Activated naive CD4-positive, alpha-beta T cell treated with anti-CD3 and anti-CD28 coated beads, Interleukin-2, amount 50 U/mL, for 16 hours (primary cell): ENCODE measurements around the gene SMIM5.
"Not testable (repeated sequence)": the region's sequence is repeated elsewhere in the genome, so short reads cannot be mapped to it uniquely, and the experiment has no call there.

Experiments
- DNase-seq: peaks from one replicate; pipeline ENCODE4 v3.0.0-alpha.2; 2020

Gene SMIM5

GRCh38 chr17:75626496-75627038 is 6.7 kb upstream of the SMIM5 start:
- DNase-seq, result no peak

DNA sequence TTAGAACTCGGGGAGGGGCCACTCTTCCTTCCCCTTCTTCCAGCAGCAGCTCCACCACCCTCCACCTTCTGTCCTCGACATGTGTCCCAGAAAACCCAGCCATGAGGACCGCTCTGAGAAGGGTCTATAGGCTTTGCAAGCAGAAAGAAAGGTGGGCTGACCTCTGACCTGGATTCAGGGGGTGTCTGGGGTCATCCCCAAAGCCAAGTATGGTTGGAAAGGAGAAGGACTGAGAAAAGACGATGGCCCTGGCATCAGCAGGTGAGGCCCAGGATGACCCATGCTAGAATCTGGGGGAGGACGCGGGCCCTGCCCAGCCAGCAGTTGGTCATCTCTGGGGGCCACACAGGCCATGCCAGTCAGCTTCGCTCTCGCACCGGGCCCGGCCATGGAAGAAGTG is 6.1 kb upstream of the SMIM5 start:
- no peak for DNase-seq

DNA sequence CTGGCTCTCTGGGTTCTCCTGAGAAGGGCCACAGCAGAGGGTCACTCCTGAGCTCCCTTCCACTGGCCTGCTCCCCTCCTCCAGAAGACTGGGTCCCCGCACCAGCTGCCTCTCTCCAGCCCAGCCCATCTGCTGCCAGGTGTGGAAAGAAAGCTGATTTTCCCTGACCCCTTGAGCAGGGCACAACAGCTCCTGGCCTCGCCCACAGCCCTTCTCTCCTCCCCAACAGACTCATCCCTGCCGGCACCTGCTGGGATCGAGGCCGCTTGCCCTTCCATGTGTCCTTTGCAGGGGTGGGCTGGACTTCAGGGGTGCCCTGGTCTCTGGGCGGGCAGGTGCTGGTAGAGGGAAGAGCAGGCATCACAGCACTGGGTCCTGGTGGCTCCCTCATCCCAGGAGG is 4.8 kb upstream of the SMIM5 start:
- DNase-seq, result no peak

GRCh38 chr17:75629157-75629556 is 4.1 kb upstream of the SMIM5 start:
- no peak for DNase-seq

GRCh38 chr17:75630071-75630917 is 2.9 kb upstream of the SMIM5 start:
- DNase-seq, result no peak

DNA sequence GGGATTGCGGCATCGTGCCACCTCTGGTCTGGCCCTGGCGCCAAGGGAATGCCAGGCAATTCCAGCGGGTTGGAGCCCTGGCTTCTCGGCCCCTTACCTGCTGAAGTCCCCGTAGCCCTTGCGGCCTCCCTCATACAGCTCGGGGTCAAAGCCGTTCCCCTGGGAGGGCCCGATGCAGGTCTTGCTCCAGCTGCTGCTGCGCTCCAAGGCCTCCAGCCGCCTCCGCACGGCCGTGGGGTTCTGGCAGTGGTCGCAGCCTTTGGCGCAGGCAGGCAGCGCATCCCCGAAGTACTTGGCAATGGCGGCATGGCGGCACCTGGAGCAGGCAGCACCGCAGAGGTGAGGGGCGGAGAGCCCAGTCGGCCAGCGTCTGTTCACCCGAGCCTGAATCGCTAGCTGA is 1.9 kb upstream of the SMIM5 start:
- DNase-seq, result no peak

- DNase-seq, result no peak
These were observed 806 bp upstream of the SMIM5 start for GRCh38 chr17:75632428-75632827.

DNA sequence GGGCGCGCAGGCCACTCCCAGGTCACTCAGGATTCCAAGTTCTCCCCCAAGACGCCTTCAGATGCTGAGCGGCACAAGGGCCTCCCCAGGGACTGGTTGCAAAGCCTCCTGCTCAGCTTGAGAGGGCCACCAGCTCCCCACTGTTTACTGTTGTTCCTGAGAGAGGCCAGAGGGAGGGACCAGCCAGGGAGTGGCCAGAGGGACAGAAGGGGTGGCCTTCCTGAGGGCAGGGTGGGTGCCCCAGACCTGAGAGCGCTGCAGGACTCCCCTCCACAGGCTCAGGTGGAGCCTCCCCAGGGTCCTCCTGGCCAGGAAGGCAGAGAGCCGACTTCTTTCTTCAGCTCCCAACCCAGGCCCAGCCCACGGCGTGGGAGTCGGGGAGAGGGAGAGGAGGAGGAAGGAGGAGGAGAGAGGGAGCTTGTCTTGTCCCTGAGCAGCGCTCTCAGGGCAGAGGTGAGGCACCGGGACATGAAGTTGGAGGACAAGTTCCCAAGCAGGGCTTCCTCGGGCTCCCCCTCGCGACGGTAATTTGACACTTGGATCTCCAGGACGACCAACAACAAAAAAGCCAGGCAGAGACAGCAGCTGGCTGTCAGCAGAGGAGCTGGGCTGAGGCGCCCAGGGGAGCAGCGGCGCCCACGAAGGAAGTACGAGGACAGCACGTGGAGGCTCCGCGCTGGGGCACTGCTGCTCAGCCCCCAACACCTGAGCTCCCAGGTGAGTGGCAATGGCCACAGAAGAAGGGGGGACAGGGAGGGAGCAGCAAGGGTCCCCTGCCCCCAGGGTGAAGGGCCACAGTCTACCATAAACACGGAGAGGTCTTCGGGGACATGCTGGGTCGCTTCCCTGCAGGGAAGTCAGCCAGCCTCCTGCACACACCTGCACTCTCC is 497 bp downstream of the SMIM5 start:
- peak; percentile 55 for DNase-seq

DNA sequence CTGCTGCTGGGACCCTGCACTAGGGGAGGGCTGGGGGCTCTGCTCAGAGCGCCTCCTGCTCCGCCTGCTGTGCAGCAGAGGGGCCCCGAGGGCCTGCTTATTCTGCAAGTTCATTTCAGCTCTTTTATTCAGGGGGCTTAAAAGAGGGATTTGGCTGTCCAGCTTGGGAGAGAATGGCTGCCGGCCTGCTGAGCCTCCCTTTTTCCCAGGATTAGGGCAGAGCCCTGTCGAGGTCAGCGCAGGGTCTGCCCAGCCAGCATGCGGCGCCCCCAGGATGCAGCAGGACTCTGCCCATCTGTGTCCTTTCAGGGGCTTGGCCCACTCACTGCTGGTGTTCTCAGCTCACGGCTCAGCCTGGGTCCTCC is 1.1 kb downstream of the SMIM5 start:
- DNase-seq, result no peak

DNA sequence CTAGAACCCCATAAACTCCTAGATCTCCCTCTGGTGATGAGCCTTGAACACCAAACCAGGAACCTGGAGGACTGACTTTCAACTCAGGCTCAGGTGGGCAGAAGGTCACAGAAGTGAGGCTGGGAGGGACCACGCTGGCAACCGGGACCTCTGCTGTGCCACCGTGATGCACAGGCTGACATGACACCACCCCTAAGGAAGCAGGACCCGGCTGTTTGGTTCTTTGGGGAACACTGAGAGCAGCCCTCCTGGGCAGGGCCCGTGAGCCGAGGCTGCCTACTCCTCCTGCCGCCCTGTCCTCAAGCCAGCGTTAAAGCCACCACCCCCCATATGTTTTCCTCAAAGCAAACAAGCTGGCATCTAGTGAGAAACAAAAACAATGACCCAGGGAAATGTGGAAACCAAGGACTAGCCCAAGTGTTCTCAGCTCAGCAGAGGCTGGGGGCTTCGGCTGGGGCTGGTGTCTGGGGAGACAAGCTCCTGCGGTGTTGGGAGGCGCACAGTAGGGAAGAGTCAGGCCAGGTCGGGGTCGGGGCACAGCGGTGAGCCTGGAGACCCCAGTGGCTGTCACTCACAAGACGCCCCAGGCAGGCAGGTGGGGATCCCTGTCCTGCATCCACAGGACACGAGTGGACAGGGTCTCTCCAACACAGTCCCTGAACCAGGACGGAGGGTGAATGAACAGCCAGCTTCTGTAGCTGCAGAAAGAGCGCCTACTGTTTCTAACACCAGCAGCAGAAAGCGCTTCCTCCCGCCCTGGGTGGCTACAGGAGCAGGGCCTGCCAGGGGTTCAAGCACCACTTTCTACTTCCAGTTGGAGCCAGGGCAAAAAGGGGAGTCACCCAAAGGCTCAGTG is 1.7 kb downstream of the SMIM5 start:
- no peak for DNase-seq

DNA sequence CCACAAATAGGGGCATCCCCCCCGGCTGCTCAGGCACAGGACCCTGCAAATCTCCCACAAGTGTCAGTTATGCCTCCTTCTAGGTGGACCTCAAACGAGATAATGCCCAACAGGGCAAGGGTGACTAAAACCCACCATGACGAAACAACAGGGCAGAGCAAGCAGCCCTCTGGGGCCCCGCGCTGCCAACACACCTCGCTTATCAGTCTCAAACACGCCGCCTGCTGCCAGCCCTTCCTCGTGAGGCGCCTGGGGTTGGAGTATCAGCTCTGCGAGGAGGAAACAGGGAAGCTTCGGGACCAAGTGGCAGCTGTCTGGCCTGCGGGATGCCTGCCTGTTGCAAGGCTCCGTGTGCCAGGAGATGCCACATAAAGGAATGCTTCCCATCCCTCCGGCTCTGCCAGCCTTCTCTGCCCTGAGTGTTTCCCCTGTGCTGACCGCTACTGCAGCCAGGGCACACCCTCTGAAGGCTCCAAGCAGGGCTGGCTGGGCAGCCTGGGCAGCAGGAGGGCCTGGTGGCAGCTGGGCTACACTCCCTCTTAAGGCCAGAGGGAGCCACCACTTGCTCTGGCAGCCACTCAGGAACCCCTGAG is 2.5 kb downstream of the SMIM5 start:
- no peak for DNase-seq

GRCh38 chr17:75636381-75637142 is 3.3 kb downstream of the SMIM5 start:
- no peak for DNase-seq

- DNase-seq, result no peak
These were observed 3.9 kb downstream of the SMIM5 start for GRCh38 chr17:75637143-75637538.

- DNase-seq, result no peak
These were observed 4.3 kb downstream of the SMIM5 start for GRCh38 chr17:75637551-75637950.

DNA sequence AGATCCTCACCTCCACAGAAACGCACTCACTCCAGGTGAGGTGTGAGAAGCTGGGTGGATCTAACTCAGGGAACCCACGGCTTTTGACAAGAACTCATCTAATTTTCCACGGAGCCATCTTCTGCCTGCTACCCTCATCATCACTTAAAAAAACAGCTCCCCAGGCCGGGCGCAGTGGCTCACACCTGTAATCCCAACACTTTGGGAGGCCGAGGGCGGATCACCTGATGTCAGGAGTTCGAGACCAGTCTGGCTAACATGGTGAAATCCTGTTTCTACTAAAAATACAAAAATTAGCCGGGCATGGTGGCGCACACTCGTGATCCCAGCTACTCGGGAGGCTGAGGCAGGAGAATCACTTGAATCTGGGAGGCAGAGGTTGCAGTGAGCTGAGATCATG is 4.8 kb downstream of the SMIM5 start:
- DNase-seq, result not testable (repeated sequence)

DNA sequence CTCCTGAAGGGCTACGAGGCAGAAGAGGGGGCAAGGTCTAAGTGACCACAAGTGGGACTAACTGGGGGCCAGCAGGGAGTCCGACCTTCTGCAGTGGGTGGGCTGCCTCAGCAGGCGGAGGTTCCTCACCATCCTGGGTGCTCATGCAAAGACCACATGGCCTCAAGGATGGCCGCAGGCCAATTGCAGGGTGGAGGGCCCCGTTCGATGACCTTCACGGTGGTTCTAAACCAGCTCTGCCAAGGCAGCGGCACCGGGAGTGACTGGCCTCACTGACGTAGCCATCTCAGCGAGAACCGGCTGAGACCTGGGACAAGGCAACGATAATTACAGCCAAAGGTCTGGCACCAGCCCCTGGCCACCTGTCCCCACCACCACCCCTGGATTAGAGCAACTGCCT is 5.7 kb downstream of the SMIM5 start:
- DNase-seq, result no peak

GRCh38 chr17:75639327-75639726 is 6.1 kb downstream of the SMIM5 start:
- no peak for DNase-seq

- no peak for DNase-seq
These were observed 6.7 kb downstream of the SMIM5 start for GRCh38 chr17:75639771-75640555.

DNA sequence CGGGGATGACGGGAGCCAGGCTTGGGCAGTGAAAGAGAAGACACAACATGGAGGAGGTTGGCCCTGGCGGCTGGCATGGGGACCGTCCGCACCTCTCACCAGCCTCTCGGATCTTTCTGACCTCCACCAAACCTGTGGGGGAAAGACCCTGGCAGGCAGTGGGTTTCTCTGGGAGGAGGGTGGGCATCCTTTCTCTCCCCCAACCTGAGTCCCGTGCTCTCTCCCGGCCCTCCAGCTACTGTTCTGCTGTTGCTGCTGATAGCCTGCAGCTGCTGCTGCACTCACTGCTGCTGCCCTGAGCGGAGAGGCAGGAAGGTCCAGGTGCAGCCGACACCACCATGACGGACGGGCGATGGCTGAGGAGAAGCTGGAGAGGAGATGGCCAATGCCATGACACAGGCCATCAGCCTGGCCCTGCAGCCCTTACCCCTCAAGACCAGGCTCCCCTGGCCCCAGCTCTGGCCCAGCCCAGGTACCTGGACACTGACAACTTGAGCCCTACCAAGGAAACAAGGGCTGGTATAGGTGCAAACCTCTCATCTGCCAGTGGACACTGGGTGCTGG is 7.4 kb downstream of the SMIM5 start:
- DNase-seq, result no peak

- no peak for DNase-seq
These were observed 8.1 kb downstream of the SMIM5 start for GRCh38 chr17:75641343-75641742.
